ENCODE results near the gene RRM1. TPM values are rescaled to one million over a fixed set of nuclear protein-coding genes. Genes with fewer than 3 reads are reported as not detected.

Gene RRM1
- total and polyA plus RNA-seq, 9 of the 15 experiments (the other 6 are each of a cell fraction or from before 2014, with no cell fraction given): 113 to 270 (median 163) TPM

DNA sequence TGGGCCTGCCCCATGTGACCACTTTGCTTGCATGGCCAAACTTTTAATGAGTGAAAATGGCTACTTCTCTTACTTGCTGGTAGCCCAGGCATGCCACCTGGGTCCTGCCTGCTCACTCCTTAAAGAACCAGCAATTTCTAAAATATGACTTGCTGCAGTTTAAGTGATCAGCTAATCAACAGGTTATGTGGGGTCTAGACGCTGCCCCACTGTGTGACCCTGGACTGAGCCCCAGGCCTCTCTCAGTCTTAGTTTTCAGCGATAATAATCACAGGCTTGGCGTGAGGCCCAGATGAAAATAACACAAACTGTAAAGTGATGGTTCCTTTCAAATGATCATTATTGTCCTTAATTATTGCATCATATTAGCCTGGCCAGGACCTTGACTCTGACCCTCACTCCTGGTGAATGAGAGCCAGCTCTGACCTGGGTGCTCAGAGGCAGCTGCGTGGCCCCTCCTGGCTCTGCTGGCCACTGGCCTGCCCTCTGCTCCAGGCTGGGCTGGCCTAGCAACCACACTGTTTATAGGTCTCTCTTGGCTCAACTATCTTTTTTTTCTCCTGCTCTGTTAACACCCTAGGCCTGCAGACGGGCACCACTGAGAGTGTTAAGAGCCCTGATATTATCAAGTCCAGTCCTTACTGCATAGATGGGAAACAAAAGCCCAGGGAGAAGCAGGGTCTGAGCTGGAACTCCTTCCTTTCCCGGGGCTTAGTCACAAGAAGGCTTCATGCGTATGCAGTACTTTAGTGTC is 89.7 kb downstream of the RRM1 start (continued):
- TF ChIP-seq, protein P1, sequence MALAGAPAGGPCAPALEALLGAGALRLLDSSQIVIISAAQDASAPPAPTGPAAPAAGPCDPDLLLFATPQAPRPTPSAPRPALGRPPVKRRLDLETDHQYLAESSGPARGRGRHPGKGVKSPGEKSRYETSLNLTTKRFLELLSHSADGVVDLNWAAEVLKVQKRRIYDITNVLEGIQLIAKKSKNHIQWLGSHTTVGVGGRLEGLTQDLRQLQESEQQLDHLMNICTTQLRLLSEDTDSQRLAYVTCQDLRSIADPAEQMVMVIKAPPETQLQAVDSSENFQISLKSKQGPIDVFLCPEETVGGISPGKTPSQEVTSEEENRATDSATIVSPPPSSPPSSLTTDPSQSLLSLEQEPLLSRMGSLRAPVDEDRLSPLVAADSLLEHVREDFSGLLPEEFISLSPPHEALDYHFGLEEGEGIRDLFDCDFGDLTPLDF (CRISPR knock-in tag; IDR thresholded peaks at IDR 0.05): no peak
- no peak for TF ChIP-seq NR4A1 (CRISPR knock-in tag; IDR thresholded peaks at IDR 0.05)
- TF ChIP-seq NR4A1 (tag; IDR thresholded peaks at IDR 0.05): no peak
- TF ChIP-seq KLF10 (CRISPR knock-in tag; IDR thresholded peaks at IDR 0.05): no peak
- no peak for TF ChIP-seq TRIM24 (IDR thresholded peaks at IDR 0.05)
- TF ChIP-seq HLTF (IDR thresholded peaks at IDR 0.05): no peak
- TF ChIP-seq NBN (IDR thresholded peaks at IDR 0.05; ENCODE audit: low read depth): no peak
- TF ChIP-seq, protein P2, sequence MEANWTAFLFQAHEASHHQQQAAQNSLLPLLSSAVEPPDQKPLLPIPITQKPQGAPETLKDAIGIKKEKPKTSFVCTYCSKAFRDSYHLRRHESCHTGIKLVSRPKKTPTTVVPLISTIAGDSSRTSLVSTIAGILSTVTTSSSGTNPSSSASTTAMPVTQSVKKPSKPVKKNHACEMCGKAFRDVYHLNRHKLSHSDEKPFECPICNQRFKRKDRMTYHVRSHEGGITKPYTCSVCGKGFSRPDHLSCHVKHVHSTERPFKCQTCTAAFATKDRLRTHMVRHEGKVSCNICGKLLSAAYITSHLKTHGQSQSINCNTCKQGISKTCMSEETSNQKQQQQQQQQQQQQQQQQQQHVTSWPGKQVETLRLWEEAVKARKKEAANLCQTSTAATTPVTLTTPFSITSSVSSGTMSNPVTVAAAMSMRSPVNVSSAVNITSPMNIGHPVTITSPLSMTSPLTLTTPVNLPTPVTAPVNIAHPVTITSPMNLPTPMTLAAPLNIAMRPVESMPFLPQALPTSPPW (CRISPR knock-in tag; IDR thresholded peaks at IDR 0.05): no peak
- TF ChIP-seq GABPB1 (CRISPR knock-in tag; IDR thresholded peaks at IDR 0.05): no peak
- TF ChIP-seq, protein P3, sequence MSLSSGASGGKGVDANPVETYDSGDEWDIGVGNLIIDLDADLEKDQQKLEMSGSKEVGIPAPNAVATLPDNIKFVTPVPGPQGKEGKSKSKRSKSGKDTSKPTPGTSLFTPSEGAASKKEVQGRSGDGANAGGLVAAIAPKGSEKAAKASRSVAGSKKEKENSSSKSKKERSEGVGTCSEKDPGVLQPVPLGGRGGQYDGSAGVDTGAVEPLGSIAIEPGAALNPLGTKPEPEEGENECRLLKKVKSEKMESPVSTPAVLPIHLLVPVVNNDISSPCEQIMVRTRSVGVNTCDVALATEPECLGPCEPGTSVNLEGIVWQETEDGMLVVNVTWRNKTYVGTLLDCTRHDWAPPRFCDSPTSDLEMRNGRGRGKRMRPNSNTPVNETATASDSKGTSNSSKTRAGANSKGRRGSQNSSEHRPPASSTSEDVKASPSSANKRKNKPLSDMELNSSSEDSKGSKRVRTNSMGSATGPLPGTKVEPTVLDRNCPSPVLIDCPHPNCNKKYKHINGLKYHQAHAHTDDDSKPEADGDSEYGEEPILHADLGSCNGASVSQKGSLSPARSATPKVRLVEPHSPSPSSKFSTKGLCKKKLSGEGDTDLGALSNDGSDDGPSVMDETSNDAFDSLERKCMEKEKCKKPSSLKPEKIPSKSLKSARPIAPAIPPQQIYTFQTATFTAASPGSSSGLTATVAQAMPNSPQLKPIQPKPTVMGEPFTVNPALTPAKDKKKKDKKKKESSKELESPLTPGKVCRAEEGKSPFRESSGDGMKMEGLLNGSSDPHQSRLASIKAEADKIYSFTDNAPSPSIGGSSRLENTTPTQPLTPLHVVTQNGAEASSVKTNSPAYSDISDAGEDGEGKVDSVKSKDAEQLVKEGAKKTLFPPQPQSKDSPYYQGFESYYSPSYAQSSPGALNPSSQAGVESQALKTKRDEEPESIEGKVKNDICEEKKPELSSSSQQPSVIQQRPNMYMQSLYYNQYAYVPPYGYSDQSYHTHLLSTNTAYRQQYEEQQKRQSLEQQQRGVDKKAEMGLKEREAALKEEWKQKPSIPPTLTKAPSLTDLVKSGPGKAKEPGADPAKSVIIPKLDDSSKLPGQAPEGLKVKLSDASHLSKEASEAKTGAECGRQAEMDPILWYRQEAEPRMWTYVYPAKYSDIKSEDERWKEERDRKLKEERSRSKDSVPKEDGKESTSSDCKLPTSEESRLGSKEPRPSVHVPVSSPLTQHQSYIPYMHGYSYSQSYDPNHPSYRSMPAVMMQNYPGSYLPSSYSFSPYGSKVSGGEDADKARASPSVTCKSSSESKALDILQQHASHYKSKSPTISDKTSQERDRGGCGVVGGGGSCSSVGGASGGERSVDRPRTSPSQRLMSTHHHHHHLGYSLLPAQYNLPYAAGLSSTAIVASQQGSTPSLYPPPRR (CRISPR knock-in tag; IDR thresholded peaks at IDR 0.05; ENCODE audit: borderline replicate concordance): no peak
- TF ChIP-seq NFIC (IDR thresholded peaks at IDR 0.05): peak; percentile 43
- no peak for TF ChIP-seq DACH1 (IDR thresholded peaks at IDR 0.05; ENCODE audit: partially characterized antibody)
- no peak for TF ChIP-seq SLC30A9 (CRISPR knock-in tag; IDR thresholded peaks at IDR 0.05)
- no peak for TF ChIP-seq ZNF311 (CRISPR knock-in tag; IDR thresholded peaks at IDR 0.05)
- no peak for TF ChIP-seq MAFF (IDR thresholded peaks at IDR 0.05; ENCODE audit: low read length)
- TF ChIP-seq BRCA1 (IDR thresholded peaks at IDR 0.05): no peak
- no peak for TF ChIP-seq BRCA1 (CRISPR knock-in tag; IDR thresholded peaks at IDR 0.05)
- no peak for TF ChIP-seq ZFP30 (CRISPR knock-in tag; IDR thresholded peaks at IDR 0.05; ENCODE audit: borderline replicate concordance)
- TF ChIP-seq, protein P4, sequence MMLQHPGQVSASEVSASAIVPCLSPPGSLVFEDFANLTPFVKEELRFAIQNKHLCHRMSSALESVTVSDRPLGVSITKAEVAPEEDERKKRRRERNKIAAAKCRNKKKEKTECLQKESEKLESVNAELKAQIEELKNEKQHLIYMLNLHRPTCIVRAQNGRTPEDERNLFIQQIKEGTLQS (IDR thresholded peaks at IDR 0.05): peak; percentile 83
- TF ChIP-seq, protein P4 (CRISPR knock-in tag; conservative IDR thresholded peaks at IDR 0.05): no peak
- TF ChIP-seq, protein P5, sequence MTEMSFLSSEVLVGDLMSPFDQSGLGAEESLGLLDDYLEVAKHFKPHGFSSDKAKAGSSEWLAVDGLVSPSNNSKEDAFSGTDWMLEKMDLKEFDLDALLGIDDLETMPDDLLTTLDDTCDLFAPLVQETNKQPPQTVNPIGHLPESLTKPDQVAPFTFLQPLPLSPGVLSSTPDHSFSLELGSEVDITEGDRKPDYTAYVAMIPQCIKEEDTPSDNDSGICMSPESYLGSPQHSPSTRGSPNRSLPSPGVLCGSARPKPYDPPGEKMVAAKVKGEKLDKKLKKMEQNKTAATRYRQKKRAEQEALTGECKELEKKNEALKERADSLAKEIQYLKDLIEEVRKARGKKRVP (CRISPR knock-in tag; IDR thresholded peaks at IDR 0.05): peak; percentile 85
